ENCODE measurements around the gene METTL6. TPM values are rescaled to one million over a fixed set of nuclear protein-coding genes. Genes with fewer than 3 reads are reported as not detected.

Gene METTL6
- total RNA-seq, 1 donor from 2014 or later = 18.9 TPM

GRCh38 chr3:15452156-15452555 lies 24.8 kb upstream of the METTL6 start:
- Histone ChIP-seq H3K79me2 (ENCODE audit: insufficient read depth, low read length) (no peaks in the 10 kb centered on the region), H3K27ac (ENCODE audit: low read depth, low read length) (no peak overlapping the region), H3K27me3 (ENCODE audit: insufficient read depth, low read length) (no peaks in the 10 kb centered on the region), H3K4me3 (ENCODE audit: insufficient read depth, low read depth, low read length) (no peak overlapping the region), H3K4me1 (ENCODE audit: insufficient read depth, low read length) (no peaks in the 10 kb centered on the region), H2AFZ (ENCODE audit: low read depth, low read length) (no peak overlapping the region), H3K9me3 (ENCODE audit: insufficient read depth, low read depth, low read length) (no peaks in the 10 kb centered on the region), H4K20me1 (ENCODE audit: insufficient read depth, low read length) (no peaks in the 10 kb centered on the region), H3K9ac (ENCODE audit: low read length) (no peak overlapping the region), H3K4me2 (ENCODE audit: low read length) (no peak overlapping the region), H3K36me3 (ENCODE audit: insufficient read depth, low read length) (no peaks in the 10 kb centered on the region)
- Mint-ChIP-seq H3K9me3 (ENCODE audit: unreplicated experiment) (no peaks in the 10 kb centered on the region), H3K4me1 (ENCODE audit: low read depth, unreplicated experiment) (peaks cover 2% of the 10 kb centered on the region), H3K36me3 (ENCODE audit: low read depth, unreplicated experiment) (peaks cover 10% of the 10 kb centered on the region), H3K4me3 (ENCODE audit: unreplicated experiment) (no peak overlapping the region), H3K27me3 (ENCODE audit: low read depth, unreplicated experiment) (peaks cover 2% of the 10 kb centered on the region), H3K27ac (ENCODE audit: unreplicated experiment) (no peak overlapping the region)
- TF ChIP-seq EZH2 (IDR thresholded peaks at IDR 0.05; ENCODE audit: insufficient read depth, low read length) = no peak
- no peak for TF ChIP-seq CTCF (IDR thresholded peaks at IDR 0.05; ENCODE audit: insufficient read depth, low read depth, low read length)
- DNase-seq (ENCODE audit: low read depth) = no peak
- no peak for FAIRE-seq

- Mint-ChIP-seq H3K4me3 (ENCODE audit: unreplicated experiment) (no peak overlapping the region), H3K9me3 (ENCODE audit: unreplicated experiment) (no peaks in the 10 kb centered on the region), H3K27ac (ENCODE audit: unreplicated experiment) (no peak overlapping the region), H3K4me1 (ENCODE audit: low read depth, unreplicated experiment) (peaks cover 1% of the 10 kb centered on the region), H3K27me3 (ENCODE audit: low read depth, unreplicated experiment) (peaks cover 2% of the 10 kb centered on the region), H3K36me3 (ENCODE audit: low read depth, unreplicated experiment) (peaks cover 10% of the 10 kb centered on the region)
- Histone ChIP-seq H3K36me3 (ENCODE audit: insufficient read depth, low read length) (no peaks in the 10 kb centered on the region), H3K79me2 (ENCODE audit: insufficient read depth, low read length) (no peaks in the 10 kb centered on the region), H3K4me2 (ENCODE audit: low read length) (no peak overlapping the region), H4K20me1 (ENCODE audit: insufficient read depth, low read length) (no peaks in the 10 kb centered on the region), H3K4me1 (ENCODE audit: insufficient read depth, low read length) (no peaks in the 10 kb centered on the region), H3K9me3 (ENCODE audit: insufficient read depth, low read depth, low read length) (no peaks in the 10 kb centered on the region), H2AFZ (ENCODE audit: low read depth, low read length) (no peak overlapping the region), H3K27ac (ENCODE audit: low read depth, low read length) (no peak overlapping the region), H3K27me3 (ENCODE audit: insufficient read depth, low read length) (no peaks in the 10 kb centered on the region), H3K4me3 (ENCODE audit: insufficient read depth, low read depth, low read length) (no peak overlapping the region), H3K9ac (ENCODE audit: low read length) (no peak overlapping the region)
- FAIRE-seq (no peak), DNase-seq (ENCODE audit: low read depth) (no peak)
- no peak for TF ChIP-seq EZH2 (IDR thresholded peaks at IDR 0.05; ENCODE audit: insufficient read depth, low read length)
- no peak for TF ChIP-seq CTCF (IDR thresholded peaks at IDR 0.05; ENCODE audit: insufficient read depth, low read depth, low read length)
Observed at GRCh38 chr3:15451216-15452113, 24.1 kb upstream of the METTL6 start.

Measured in astrocyte (in vitro differentiated cells and primary cell).